Caco-2 (cell line): ENCODE results near the gene NXPH4. TPM values are rescaled to one million over a fixed set of nuclear protein-coding genes. Genes with fewer than 3 reads are reported as not detected.

ENCODE experiments used
- BruUV-seq: library from RNA; stranded (reverse); fragments of 400-500 nt; replicated peaks from 2 replicates; lab custom pipeline; 2021; lab: Mats Ljungman, UMichigan
- CTCF ChIA-PET: fragments of 300-600 bp; sonication (Branson Sonifier 250); formaldehyde crosslinking; loops from one replicate; lab custom pipeline; 2022; ENCODE audit warnings: antibody characterized with exemption; lab: Charles Lee
- POLR2A ChIA-PET: fragments of 300-600 bp; sonication (Branson Sonifier 250); formaldehyde crosslinking; loops from one replicate; lab custom pipeline; 2022; ENCODE audit warnings: antibody characterized with exemption; lab: Charles Lee
- DNase-seq, 2 experiments: peaks; one replicate each; pipeline versions ENCODE4 v3.0.0 to v3.0.0-alpha.2; 2020 to 2022
- H3K27me3 ChIP-seq: replicated peaks from 2 replicates; pipeline ENCODE4 v1.6.0; 2011; ENCODE audit warnings: low read length; ENCODE audit not compliant: control insufficient read depth, insufficient read depth
- H3K36me3 ChIP-seq: 2 replicates; pipeline ENCODE4 v1.5.1; 2011; ENCODE audit warnings: low read length; ENCODE audit not compliant: control insufficient read depth, insufficient read depth
- H3K4me1 ChIP-seq: fragments of 250-450 bp; sonication (Bioruptor Pico); 2 replicates; pipeline ENCODE4 v1.5.1; 2020; ENCODE audit warnings: mild to moderate bottlenecking
- H3K4me3 ChIP-seq: 2 replicates; pipeline ENCODE4 v1.5.1; 2011; ENCODE audit warnings: low read depth, mild to moderate bottlenecking, control low read depth, low read length
- H3K9me3 ChIP-seq: fragments of 250-450 bp; sonication (Bioruptor Pico); 2 replicates; pipeline ENCODE4 v1.5.1; 2020; ENCODE audit warnings: mild to moderate bottlenecking, moderate library complexity
- H3K27ac Mint-ChIP-seq: one replicate; pipeline ENCODE4 v1.8.0; 2022; ENCODE audit warnings: mixed read lengths; ENCODE audit not compliant: unreplicated experiment
- H3K27me3 Mint-ChIP-seq: one replicate; pipeline ENCODE4 v1.8.0; 2022; ENCODE audit warnings: mixed read lengths; ENCODE audit not compliant: insufficient read depth, unreplicated experiment
- H3K36me3 Mint-ChIP-seq: one replicate; pipeline ENCODE4 v1.8.0; 2022; ENCODE audit warnings: mild to moderate bottlenecking, mixed read lengths; ENCODE audit not compliant: insufficient read depth, unreplicated experiment
- H3K4me1 Mint-ChIP-seq: one replicate; pipeline ENCODE4 v1.8.0; 2022; ENCODE audit warnings: low read depth, mixed read lengths; ENCODE audit not compliant: unreplicated experiment
- H3K4me3 Mint-ChIP-seq: one replicate; pipeline ENCODE4 v1.8.0; 2022; ENCODE audit warnings: mild to moderate bottlenecking, moderate library complexity, mixed read lengths; ENCODE audit not compliant: unreplicated experiment
- H3K9me3 Mint-ChIP-seq: one replicate; pipeline ENCODE4 v1.8.0; 2022; ENCODE audit warnings: mixed read lengths; ENCODE audit not compliant: unreplicated experiment
- CTCF ChIP-seq, 2 experiments: fragments of 200-600 bp in 1 of 2; IDR thresholded peaks; 1 replicate in 1 of 2; 2 replicates in 1 of 2; pipeline versions ENCODE4 v1.5.1 to v1.8.0; 2011 to 2022; ENCODE audit warnings: antibody characterized with exemption in 1 of 2, control low read depth in 1 of 2, inconsistent platforms in 1 of 2, low read depth in 1 of 2, low read length in 1 of 2, mild to moderate bottlenecking in 1 of 2, moderate library complexity in 1 of 2; ENCODE audit not compliant: insufficient read depth in 1 of 2, severe bottlenecking in 1 of 2, unreplicated experiment in 1 of 2
- intact Hi-C: fragments of 100-400 bp; cut with micrococcal nuclease; formaldehyde crosslinking; loops from one replicate; pipeline ENCODE4 v1.10.0; 2022; ENCODE audit not compliant: unreplicated experiment
- total RNA-seq: library from RNA; stranded (reverse); gene quantifications from 2 replicates; pipeline ENCODE4 v1.2.3, GENCODE V29; 2022

Gene NXPH4
- total RNA-seq, 1 experiment from 2014 or later: 10.0 TPM

GRCh38 chr12:57201631-57202030 lies 15.0 kb upstream of the NXPH4 start:
- Mint-ChIP-seq H3K27me3 (no peaks in the 10 kb centered on the region), H3K27ac (no peak overlapping the region), H3K9me3 (no peaks in the 10 kb centered on the region), H3K4me1 (no peaks in the 10 kb centered on the region), H3K4me3 (no peak overlapping the region), H3K36me3 (peaks cover 16% of the 10 kb centered on the region)
- intact Hi-C loops: no loop called here
- no peak for DNase-seq
- POLR2A ChIA-PET: no interaction called here
- Histone ChIP-seq H3K4me1 (no peaks in the 10 kb centered on the region), H3K36me3 (peaks cover 3% of the 10 kb centered on the region), H3K9me3 (no peaks in the 10 kb centered on the region), H3K4me3 (no peak overlapping the region), H3K27me3 (no peaks in the 10 kb centered on the region)
- no TSS peak for BruUV-seq
- CTCF ChIA-PET: interaction anchor here (0.6 kb wide), 1 partner anchor 12 kb away, joined by 4 read pairs; no protein-coding TSS in a partner anchor
- no peak for TF ChIP-seq CTCF (IDR thresholded peaks at IDR 0.05; ENCODE audit: insufficient read depth in 1 of 2, low read depth in 1 of 2, low read length in 1 of 2, severe bottlenecking in 1 of 2, unreplicated experiment in 1 of 2)

GRCh38 chr12:57202321-57202720 lies 14.3 kb upstream of the NXPH4 start:
- no peak for TF ChIP-seq CTCF (IDR thresholded peaks at IDR 0.05; ENCODE audit: insufficient read depth in 1 of 2, low read depth in 1 of 2, low read length in 1 of 2, severe bottlenecking in 1 of 2, unreplicated experiment in 1 of 2)
- Histone ChIP-seq H3K27me3 (no peaks in the 10 kb centered on the region), H3K36me3 (peaks cover 3% of the 10 kb centered on the region), H3K4me1 (no peaks in the 10 kb centered on the region), H3K4me3 (no peak overlapping the region), H3K9me3 (no peaks in the 10 kb centered on the region)
- H3K9me3 Mint-ChIP-seq: no peaks in the 10 kb centered on the region
- DNase-seq: no peak
- H3K36me3 Mint-ChIP-seq: peaks cover 22% of the 10 kb centered on the region
- ChIA-PET POLR2A (no interaction called here), CTCF (interaction anchor here (0.6 kb wide), 1 partner anchor 11 kb away, joined by 4 read pairs; no protein-coding TSS in a partner anchor)
- intact Hi-C loops: no loop called here
- no peak overlapping the region for H3K27ac Mint-ChIP-seq
- no peak overlapping the region for H3K4me3 Mint-ChIP-seq
- H3K4me1 Mint-ChIP-seq: no peaks in the 10 kb centered on the region
- H3K27me3 Mint-ChIP-seq: no peaks in the 10 kb centered on the region
- BruUV-seq: no TSS peak

- Mint-ChIP-seq H3K27ac (no peak overlapping the region), H3K4me1 (no peaks in the 10 kb centered on the region), H3K9me3 (no peaks in the 10 kb centered on the region), H3K27me3 (no peaks in the 10 kb centered on the region), H3K36me3 (peaks cover 30% of the 10 kb centered on the region), H3K4me3 (no peak overlapping the region)
- H3K27me3 ChIP-seq: no peaks in the 10 kb centered on the region
- TF ChIP-seq CTCF (IDR thresholded peaks at IDR 0.05; ENCODE audit: insufficient read depth in 1 of 2, low read depth in 1 of 2, low read length in 1 of 2, severe bottlenecking in 1 of 2, unreplicated experiment in 1 of 2): no peak
- ChIA-PET CTCF (no interaction called here), POLR2A (no interaction called here)
- H3K4me3 ChIP-seq: no peak overlapping the region
- no peaks in the 10 kb centered on the region for H3K4me1 ChIP-seq
- no TSS peak for BruUV-seq
- H3K9me3 ChIP-seq: no peaks in the 10 kb centered on the region
- H3K36me3 ChIP-seq: peaks cover 3% of the 10 kb centered on the region
- DNase-seq: no peak
- intact Hi-C loops: no loop called here
Measured at GRCh38 chr12:57203201-57203600, 13.4 kb upstream of the NXPH4 start.
